ENCODE data around the gene ANKRD33B. TPM values are rescaled to one million over a fixed set of nuclear protein-coding genes. Genes with fewer than 3 reads are reported as not detected.
"Not testable (repeated sequence)": the region's sequence is repeated elsewhere in the genome, so short reads cannot be mapped to it uniquely, and the experiment has no call there.

ANKRD33B gene
- total RNA-seq, 1 donor from 2014 or later: 7.2 TPM

DNA sequence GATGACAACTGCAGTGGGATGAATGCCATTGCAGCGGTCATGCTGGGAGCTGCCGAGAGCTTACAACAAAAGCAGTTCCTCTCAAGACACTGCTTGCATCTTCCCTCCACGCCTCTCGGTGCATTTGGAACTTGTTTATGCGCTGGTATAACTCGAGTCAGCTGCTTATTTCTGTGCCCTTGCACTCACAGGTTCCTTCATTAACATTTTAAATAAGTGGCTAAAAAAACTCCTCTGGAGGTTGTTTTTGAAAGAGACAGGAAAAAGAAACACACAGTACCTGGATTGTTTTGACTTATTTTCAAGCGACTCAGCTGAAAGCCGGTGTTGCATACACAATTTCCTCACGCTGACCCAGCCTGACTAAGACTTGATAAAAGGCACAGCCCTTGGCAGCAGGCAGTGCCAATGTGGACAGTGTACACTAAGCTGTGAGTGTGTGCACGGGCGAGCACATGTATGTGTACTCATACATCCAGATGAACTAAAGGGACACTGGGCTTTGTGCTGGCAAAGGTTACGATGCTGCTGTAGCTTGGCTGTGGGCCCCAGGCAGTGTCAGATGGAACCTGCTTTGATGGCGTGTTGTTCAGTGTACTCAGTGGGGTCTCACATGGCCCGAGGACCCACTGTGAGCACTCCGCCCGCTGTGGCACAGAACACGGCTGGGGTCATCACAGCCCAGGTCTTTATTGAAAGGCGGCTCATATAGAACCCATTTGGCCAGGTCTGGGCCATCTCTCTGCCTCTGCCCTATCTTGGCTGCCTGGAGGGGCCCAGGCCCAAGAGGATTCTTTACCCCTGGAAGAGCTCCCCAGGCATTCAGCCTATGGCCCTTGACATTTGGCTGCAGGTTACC lies 92.3 kb downstream of the ANKRD33B start:
- DNase-seq (ENCODE audit: low spot score): no peak

DNA sequence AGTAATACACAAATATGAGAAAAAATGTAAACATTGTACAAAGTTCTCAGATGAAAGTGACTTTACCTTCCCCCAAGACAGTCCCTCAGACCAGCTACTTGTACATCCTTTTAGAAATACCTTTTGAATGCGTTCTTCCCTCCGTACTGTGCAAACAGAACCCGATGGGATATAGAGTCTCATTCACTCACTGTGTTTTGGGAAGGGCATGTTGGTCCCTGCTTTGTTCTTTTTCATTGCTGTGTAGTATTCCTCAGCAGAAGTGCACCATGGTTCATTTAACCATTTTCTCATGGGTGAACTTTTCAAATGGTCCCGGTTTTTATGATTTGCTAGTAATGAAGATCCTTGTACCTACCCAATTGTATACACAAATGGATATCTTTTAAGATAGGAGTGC lies 94.4 kb downstream of the ANKRD33B start:
- no peak for DNase-seq (ENCODE audit: low spot score)

DNA sequence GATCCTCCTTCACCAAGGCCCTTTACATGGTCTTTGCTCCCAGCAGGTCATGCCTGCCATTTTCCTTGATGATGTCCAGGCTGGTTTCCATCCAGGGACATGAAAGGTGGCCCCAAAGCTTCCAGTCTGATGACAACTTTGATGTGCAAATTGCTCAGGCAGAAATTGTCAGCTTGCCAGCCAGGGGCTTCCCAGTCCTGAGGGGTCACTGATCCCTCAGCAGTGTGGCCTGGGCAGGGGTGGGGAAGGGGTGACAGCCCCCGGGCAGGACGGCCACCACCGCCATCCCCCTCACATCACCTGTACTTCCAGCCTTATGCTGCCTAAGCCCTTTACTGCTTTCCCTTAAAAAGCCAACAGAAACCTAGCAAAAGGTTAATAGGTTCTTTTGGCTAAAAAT lies 96.3 kb downstream of the ANKRD33B start:
- DNase-seq (ENCODE audit: low spot score): no peak

DNA sequence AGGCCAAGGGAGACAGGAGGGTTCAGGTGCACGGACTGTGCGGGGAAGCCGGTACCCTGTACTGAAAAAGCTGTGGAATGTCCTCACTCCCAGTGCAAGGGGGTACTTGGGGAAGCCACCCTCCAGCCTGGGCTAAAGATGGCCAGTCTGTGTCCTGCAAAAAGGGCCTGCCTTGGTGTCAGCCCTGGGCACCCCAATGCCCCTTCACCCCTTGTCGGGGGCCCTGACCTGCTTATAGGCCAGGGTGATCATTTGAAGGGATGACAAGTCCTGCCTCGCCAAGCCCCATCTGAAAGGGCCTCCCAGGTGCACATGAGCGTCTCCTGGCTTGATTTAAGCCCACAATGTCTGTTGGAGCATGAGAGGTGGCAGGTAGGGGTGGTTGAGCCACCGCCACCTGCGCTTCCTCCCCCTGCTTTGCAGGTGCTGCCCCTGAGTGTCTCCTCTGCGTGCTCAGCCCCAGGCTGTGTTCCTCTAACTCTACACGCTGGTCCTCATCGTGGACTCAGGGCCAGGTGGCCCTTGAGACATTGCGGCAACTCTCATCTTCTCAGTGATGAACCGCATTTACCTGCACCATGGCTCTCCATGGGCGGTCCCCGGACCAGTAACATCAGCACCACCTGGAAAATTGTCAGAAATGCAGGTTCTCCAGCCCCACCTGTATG lies 97.0 kb downstream of the ANKRD33B start:
- no peak for DNase-seq (ENCODE audit: low spot score)

DNA sequence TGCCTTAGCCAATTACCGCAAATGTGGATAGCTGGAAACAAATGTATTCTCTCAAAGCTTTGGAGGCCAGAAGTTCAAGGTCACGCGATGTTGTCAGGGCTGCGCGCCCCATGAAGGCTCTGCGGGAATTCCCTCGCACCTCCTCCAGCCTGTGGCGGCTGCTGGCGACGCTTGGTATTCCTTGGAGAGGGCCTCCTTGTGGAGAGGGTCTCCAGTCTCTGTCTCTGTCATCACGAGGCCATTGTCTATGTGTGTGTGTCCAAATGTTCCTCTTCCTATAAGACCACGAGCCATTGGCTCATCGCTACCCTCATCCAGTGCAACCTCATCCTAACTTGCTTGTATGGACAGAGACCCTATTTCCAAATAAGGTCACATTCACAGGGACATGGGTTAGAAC lies 97.5 kb downstream of the ANKRD33B start:
- DNase-seq (ENCODE audit: low spot score): no peak

DNA sequence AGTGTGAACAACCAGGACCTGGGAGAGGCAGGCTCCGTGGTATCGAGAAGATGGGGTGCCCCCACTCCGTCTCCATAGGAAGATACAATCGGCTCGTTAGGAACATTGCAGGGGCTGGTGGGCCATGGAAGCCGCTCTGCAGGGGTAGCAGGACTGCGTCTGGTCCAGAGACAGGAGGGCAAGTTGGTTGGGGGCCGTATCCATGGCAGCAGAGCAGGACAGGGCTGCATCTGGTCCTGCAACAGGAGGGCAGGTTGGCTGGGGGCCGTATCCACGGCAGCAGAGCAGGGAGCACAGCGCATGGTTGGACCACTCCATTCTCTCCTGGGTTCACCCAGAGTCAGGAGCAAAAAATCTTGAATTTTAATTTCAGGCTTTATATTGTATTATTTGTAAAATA lies 98.2 kb downstream of the ANKRD33B start:
- no peak for DNase-seq (ENCODE audit: low spot score)

DNA sequence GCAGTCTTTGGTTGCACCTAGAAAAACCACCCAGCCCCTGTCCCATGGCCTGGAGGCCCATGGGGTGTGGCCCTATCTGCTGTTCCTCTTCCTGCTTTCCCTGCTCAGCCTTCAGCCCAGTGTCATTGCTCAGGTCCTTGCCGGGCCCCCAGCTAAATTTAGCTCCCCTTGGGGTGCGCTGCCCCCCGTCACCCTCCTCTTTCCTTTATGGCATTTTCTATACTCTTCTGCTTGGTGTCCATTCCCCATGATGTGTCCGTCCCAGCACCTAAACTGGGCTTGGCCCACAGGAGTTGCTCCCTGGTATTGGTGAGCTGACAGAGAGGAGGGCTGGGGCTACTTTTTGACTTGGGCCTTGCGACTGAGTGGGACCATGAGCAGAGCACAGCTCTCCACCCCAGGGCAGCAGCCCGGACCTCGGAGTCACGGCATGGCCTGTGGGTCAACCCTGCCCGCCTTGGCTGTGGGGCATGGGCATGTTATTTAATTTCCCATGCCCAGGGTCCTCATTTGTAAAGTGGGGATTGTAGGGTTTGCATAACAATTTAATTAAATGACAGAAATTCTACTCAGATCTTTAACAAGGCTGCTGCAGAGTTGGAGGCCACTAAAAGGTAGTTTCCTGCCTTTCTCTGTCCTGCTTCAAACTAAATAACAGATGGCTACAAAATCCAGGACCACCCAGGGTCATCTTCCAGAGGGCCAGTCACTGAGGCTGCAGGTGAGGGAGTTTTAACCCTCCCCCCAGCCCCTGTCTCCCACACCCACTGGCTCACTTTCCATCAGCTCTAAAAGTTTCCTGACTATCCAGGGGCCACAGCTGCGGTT lies 99.0 kb downstream of the ANKRD33B start:
- DNase-seq (ENCODE audit: low spot score): no peak

DNA sequence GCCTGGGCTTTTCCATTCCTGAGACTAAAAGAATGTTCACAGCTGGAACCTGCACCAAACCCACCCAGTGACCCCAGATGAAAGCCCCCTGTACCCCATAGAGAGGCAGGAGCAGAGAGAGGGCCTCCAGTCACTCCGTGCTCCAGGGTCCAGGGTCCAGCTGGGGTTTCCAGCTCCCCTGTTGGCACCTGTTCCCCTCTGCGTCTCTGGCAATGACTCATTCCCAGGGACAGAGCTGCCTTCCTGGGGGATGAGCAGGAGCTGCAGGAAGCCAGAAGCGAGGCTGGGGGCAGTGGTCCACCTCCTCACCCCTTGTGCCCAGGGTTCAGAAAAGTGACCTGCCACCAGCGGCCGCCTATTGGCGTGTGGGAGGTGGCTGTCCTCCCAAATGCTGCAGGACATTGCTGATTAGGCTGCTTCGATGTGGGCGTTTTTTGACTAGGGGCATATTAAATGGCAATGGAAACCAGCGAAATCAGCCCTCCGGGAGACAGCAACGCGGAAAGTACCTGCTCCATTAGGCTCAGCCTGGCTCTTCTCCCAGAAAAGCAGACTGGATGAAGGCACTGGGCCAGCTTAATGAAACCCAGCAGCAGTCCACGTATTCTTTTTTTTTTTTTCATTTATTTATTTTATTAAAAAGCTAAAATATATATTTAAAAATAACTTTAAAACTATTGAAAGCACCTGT lies 99.8 kb downstream of the ANKRD33B start:
- DNase-seq (ENCODE audit: low spot score): peak; percentile 19

DNA sequence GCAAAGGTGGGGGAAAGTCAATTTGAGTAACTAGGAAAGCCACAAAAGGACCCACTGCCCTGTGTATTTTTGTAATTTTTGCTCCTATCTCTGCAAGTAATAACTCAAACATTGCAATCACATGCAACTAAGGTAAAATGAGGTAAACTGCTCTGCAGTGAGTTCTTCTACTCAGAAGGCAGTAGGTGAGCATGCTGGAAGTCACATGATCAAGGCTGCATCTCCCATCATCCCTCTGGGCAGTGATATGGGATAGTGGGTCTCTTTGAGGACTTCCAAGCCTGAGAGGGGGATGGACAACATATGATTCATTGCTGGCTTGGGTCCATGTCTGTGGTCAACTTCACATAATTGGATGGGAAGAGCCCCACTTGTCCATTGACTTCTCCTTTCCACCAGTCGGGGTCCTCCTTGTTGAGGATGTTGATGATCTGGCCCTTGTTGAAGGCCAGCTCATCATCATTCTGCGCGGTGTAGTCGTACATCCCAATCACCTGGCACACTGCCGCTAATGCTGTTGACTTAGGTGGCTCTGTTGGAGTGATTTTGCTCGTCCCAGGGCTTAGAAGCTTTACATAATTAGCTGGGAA lies 100.4 kb downstream of the ANKRD33B start:
- not testable (repeated sequence) for DNase-seq (ENCODE audit: low spot score)

DNA sequence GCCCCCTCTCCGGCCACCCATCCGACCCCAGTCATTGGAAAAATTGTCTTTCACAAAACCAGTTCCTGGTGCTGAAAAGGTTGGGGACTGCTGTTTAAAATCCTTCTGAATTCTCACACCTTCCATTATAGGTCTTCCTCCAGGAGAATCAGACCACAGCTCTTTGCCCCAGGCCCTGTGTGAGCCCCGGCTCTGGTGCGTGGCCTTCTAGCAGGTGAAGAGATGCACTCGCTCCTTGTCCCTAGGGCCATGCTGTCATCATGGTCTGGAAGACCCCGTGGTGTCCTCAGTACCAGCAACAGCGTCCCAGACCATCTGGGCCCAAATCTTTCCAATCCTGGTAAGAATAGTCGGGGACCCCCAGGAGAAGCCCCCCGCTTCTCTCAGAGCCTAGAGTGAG lies 101.9 kb downstream of the ANKRD33B start:
- no peak for DNase-seq (ENCODE audit: low spot score)

DNA sequence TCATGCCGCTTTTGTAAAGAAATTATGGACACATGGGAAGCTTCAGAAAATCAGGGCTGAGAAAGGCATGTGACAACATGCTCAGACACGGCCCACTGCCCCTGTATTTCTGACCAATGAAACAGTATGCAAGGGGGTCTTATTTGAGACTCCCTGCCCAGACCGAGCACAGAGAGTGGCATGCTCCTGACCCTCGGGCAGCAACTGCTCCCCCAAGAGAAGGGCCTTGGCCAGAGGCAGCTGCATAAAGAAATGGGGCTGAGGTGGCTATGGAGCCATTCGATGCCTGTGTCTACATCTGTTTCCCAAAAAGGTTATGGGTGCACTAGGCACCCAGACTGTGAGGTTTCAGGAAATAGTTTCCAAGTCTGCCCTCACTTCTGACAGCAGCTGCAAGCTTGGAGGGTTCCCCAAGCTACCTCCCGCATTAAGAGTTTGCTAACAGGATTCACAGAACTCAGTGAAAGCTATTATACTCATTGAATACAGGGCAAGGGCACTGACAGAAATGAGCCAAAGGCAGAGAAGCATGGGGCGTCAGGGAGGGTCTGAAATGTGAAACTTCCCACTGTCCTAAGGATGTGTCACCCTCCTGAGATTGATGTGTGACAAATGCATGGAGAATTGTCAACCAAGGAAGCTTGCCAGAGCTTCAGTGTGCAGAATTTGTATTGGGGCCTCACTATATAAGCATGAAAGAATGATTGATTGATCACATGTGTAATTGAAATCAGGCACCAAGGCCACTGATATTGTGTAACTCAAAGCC lies 102.8 kb downstream of the ANKRD33B start:
- DNase-seq (ENCODE audit: low spot score): no peak

DNA sequence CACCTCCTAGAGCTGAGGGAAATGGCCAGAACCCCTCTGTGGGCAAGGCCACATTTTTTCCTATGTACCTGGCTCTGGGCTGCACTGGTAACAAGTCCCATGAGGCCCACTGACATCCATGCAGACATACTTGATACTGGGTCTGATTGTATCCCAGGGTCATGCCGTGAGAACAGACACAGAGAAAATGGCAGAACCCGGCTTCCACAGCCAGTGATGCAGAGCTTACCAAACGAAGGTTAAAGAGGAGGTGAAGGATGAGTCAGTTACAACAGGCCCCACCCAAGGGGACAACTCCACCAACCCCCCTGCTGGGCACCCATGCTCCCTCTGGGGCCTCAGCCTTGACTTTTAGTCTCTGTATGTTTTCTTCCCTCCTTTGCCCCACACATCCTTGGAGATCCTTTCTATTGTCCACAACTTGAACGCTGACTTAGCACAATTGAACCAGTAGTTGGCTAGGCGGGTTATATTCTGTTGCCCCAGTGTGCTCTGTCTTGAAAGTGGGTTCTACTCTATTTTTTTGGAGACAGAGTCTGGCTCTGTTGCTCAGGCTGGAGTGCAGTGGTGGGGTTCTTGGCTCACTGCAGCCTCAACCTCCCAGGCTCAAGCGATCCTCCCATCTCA lies 103.7 kb downstream of the ANKRD33B start:
- no peak for DNase-seq (ENCODE audit: low spot score)

DNA sequence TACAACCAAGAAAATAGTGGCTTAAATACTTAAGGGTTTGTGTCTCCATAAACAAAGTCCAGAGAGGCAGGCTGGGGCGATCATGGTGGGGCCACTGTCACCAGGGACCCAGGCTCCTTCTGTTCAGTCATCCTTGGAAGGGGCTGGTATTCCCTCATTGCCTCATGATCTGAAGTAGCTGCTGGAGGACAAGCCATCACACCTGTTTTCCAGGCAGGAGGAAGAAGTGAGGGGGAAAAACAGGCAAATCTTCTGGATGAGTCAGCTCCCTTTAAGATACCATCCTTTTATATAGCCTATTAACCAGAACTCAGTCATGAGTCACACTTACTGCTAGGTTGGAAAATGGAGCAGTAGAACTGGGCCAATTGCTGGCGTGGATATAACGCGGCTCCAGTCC lies 104.8 kb downstream of the ANKRD33B start:
- DNase-seq (ENCODE audit: low spot score): no peak

DNA sequence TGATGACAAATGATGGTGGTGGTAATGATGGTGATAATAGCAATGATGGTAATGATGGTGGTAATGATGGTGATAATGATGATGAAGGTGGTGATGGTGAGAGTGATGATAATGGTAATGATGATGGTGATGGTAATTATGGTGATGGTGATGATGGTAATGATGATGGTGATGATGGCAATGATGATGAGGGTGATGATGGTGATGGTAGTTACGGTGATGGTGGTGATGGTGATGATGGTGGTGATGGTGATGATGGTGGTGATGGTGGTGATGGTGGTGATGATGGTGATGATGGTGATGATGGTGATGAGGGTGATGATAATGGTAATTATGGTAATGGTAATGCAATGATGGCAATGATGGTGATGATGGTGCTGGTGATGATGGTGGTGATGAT lies 106.1 kb downstream of the ANKRD33B start:
- no peak for DNase-seq (ENCODE audit: low spot score)

DNA sequence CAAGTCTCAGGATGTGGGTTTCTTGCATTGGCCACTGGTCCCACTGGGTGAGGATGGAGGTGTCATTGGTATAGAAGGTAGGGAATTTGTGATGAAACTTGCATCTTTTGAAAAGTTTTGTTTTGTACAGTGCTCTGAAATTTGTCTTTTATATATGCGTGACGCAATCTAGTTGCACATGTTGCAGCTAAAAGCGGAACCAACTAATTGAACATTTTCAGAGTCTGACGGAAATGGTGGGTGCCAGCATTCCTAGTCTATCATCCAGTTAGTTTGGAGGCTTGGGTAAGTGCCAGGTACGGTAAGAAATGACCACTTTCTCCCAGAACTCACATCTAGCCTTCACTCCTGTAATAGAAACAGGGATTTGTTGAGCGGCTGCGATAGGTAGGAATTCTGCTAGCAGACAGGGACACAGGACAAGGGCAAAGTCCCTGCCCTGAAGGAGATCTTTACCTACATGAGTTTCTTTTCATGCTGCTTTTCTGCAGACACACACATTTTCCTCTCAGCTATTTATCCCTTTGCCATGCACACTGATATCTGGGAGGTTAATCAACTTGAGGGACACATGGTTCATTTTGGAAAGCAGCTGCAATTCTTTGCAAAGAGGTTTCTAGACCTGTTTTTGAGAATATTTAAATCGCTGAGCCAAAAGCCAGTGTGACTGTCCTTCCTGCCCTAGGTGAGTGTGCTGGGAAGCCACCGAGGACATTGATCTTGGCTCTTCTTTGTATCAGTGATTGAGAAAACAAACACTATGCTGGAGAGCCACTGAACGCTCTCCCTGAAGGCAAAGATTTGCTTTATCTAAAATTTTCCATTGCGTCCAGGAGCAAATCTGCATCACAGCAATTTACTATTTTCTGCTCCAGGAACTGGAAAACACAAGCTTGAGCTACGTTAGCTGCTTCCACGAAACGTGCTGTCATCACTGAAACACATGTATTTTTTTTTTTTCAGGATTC lies 107.5 kb downstream of the ANKRD33B start:
- DNase-seq (ENCODE audit: low spot score): no peak

DNA sequence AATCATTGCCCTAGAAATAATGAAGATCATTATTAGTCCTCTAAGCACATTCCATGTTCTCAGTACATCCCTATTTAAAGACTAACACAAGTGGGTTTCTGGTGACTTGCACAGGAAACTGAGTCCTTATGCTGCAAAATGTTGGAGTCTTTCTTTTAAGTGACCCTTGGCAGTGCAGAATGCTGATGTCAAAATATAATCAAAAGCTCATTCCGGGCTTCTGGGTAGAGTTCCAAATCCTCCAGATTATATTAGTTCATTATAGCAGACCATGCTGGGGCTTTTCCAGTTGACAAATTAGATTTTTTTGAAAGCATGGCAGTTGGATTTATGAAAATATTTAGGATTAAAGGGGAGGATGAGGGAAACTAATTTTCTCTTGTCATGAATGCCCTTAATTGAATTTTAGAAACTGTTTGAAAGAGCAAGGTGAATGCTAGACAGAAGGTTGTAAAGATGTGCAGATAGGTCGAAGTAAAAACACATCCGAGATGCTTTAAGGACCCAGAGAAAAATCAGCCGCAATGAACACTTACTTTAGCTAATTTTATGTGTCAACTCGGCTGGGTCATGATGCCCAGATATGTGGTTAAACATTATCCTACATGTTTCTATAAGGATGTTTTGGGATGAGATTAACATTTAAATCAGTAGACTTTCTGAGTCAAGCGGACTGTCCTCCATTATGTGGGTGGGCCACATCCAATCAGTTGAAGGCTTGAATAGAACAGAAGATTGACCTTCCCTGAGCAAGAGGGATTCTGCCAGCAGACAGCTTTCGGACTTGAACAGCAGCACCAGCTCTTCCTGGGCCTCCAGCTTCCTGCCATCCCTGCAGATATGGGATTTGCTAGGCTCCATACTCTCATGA lies 108.5 kb downstream of the ANKRD33B start:
- DNase-seq (ENCODE audit: low spot score): no peak

DNA sequence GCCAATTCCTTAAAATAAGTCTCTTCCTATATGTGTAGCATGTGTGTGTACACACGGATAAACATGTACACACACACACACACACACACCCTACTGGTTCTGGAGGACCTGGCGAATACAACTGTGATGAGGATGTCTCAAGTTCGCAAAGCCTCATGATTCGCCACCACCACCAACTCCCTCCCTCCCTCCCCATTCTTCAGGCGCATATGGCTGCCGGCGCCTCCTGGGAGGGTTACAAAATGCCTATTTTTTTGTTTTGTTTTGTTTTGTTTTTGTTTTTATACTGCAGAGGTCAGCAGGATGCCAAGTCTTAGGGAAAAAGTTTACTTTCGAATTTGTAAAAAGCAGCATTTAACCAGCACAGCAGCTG lies 109.1 kb downstream of the ANKRD33B start:
- no peak for DNase-seq (ENCODE audit: low spot score)

DNA sequence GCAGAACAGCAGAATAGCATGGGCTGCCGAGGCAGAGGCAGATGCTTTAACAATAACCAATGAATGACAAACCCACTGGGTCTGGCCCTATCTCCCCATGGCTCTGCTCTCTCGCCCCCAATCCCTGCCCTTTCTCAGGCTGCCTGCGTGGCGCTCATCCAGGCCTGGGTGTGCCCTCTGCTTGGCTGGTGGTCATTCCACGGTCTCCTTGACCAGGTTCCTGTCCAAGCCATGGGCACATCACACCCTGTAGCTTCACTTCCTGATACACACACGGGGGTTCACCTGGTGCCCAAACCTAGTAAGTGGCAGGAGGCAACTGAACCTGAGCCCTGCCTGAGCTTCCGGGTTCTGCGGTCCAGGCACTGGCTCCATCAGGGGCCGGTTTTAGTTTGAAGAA lies 109.5 kb downstream of the ANKRD33B start:
- no peak for DNase-seq (ENCODE audit: low spot score)

Measured in umbilical cord (tissue), 2 donors.